Measurements from ENCODE around the gene BICDL1. TPM values are rescaled to one million over a fixed set of nuclear protein-coding genes. Genes with fewer than 3 reads are reported as not detected.

Gene BICDL1
- total and polyA plus RNA-seq, 2 of the 4 experiments (the other 2 are of a cell fraction) = not detected

GRCh38 chr12:120032242-120032641, 43.2 kb downstream of the BICDL1 start:
- Histone ChIP-seq H2BK20ac (ENCODE audit: low read depth, low read length) (no peak overlapping the region), H3K27me3 (ENCODE audit: control insufficient read depth, insufficient read depth, low read length) (no peaks in the 10 kb centered on the region; the same call in 1 of the 2 replicates), H3K18ac (ENCODE audit: low read depth, low read length) (no peak overlapping the region), H3K4me2 (ENCODE audit: low read depth, low read length) (no peak overlapping the region), H2AK5ac (ENCODE audit: low read depth, low read length) (no peak overlapping the region), H3K4me1 (ENCODE audit: control insufficient read depth, insufficient read depth, low read length) (no peaks in the 10 kb centered on the region), H4K20me1 (ENCODE audit: insufficient read depth, low read length) (no peaks in the 10 kb centered on the region), H3K23ac (ENCODE audit: low read depth, low read length) (no peak overlapping the region), H3K14ac (replicated peaks; ENCODE audit: low read depth, low read length) (no peak overlapping the region), H2BK120ac (ENCODE audit: low read depth, low read length) (no peak overlapping the region), H4K8ac (ENCODE audit: low read depth in 2 of 2, low read length in 2 of 2) (no peak overlapping the region), H3K9ac (ENCODE audit: low read depth, low read length) (no peak overlapping the region), H2BK15ac (ENCODE audit: low read depth, low read length) (no peak overlapping the region), H3K4ac (ENCODE audit: low read depth, low read length) (no peak overlapping the region), H2BK5ac (ENCODE audit: low read depth, low read length, poor library complexity, severe bottlenecking) (no peak overlapping the region), H3K9me1 (ENCODE audit: insufficient read depth, low read length) (no peaks in the 10 kb centered on the region), H3K36me3 (ENCODE audit: control insufficient read depth, insufficient read depth, low read length) (no peaks in the 10 kb centered on the region), H3K9me3 (ENCODE audit: control insufficient read depth, insufficient read depth, low read length) (no peaks in the 10 kb centered on the region), H3K4me3 (ENCODE audit: insufficient read depth, low read depth, low read length) (no peak overlapping the region), H3K56ac (ENCODE audit: extremely low read depth, insufficient read depth, low read length) (no peak overlapping the region), H2AFZ (replicated peaks; ENCODE audit: low read length, poor library complexity) (no peak overlapping the region), H3K27ac (ENCODE audit: insufficient read depth, low read length) (no peak overlapping the region), H4K5ac (ENCODE audit: low read depth, low read length) (no peak overlapping the region), H4K91ac (ENCODE audit: insufficient read depth, low read depth, low read length) (no peak overlapping the region), H3K79me1 (ENCODE audit: low read depth in 1 of 2, low read length in 2 of 2) (no peaks in the 10 kb centered on the region), H2AK9ac (replicated peaks; ENCODE audit: low read depth, low read length, poor library complexity) (no peak overlapping the region)
- BruUV-seq (replicated peaks) = no TSS peak
- intact Hi-C loops (cut with micrococcal nuclease) (no loop called here), dilution Hi-C loops (cut with HindIII; ENCODE audit: low sequenced_read_pairs, unreplicated experiment) (no loop called here), in situ Hi-C loops (cut with MboI; ENCODE audit: low sequenced_read_pairs) (no loop called here)
- POLR2A ChIA-PET (ENCODE audit: unreplicated experiment) = no interaction called here
- ATAC-seq (ENCODE audit: low read depth) = no peak
- TF ChIP-seq RAD21 (IDR thresholded peaks at IDR 0.05; ENCODE audit: low read length) (no peak), CEBPB (IDR thresholded peaks at IDR 0.05; ENCODE audit: low read depth, low read length) (no peak), RCOR1 (IDR thresholded peaks at IDR 0.05; ENCODE audit: insufficient replicate concordance, low read length) (no peak), CHD1 (IDR thresholded peaks at IDR 0.05; ENCODE audit: low read depth, low read length) (no peak)
- CTCF ChIA-PET = no interaction called here
- DNase-seq = no peak

Measured in IMR-90 (cell line).